Liver (tissue), 9 donors: Measurements from ENCODE around the gene IRGC. TPM values are rescaled to one million over a fixed set of nuclear protein-coding genes. Genes with fewer than 3 reads are reported as not detected.

Experiments used
- DNase-seq: peaks from one replicate; pipeline ENCODE4 v3.0.0-alpha.2; 2017; ENCODE audit warnings: low spot score
- H3K27ac ChIP-seq, 2 donors: one replicate each; pipeline ENCODE4 v1.7.0; 2013; ENCODE audit warnings: inconsistent platforms in 2 of 2, low read length in 2 of 2, control low read depth in 1 of 2, low read depth in 1 of 2, mild to moderate bottlenecking in 1 of 2
- H3K27me3 ChIP-seq, 4 donors: one replicate each; pipeline versions ENCODE4 v1.6.1 to v1.7.0; 2013; ENCODE audit warnings: low read length in 3 of 4, inconsistent platforms in 1 of 4, mild to moderate bottlenecking in 1 of 4, moderate library complexity in 1 of 4; ENCODE audit not compliant: control insufficient read depth in 4 of 4, insufficient read depth in 4 of 4
- H3K36me3 ChIP-seq, 4 donors: one replicate each; pipeline versions ENCODE4 v1.6.1 to v1.7.0; 2013; ENCODE audit warnings: low read length in 3 of 4, mild to moderate bottlenecking in 3 of 4, low read depth in 1 of 4, moderate library complexity in 1 of 4; ENCODE audit not compliant: control insufficient read depth in 4 of 4, insufficient read depth in 3 of 4
- H3K4me1 ChIP-seq, 4 donors: one replicate each; pipeline versions ENCODE4 v1.6.1 to v1.7.0; 2013; ENCODE audit warnings: low read length in 3 of 4, mild to moderate bottlenecking in 3 of 4, moderate library complexity in 1 of 4; ENCODE audit not compliant: control insufficient read depth in 4 of 4, insufficient read depth in 4 of 4
- H3K4me3 ChIP-seq, 3 donors: one replicate each; pipeline versions ENCODE4 v1.6.1 to v1.7.0; 2013; ENCODE audit warnings: low read length in 3 of 3, control low read depth in 1 of 3, low read depth in 1 of 3, mild to moderate bottlenecking in 1 of 3
- H3K9ac ChIP-seq, 2 donors: one replicate each; pipeline ENCODE4 v1.7.0; 2013; ENCODE audit warnings: low read length in 2 of 2, mild to moderate bottlenecking in 2 of 2, moderate library complexity in 2 of 2, control low read depth in 1 of 2, low read depth in 1 of 2
- H3K9me3 ChIP-seq, 4 donors: one replicate each; pipeline versions ENCODE4 v1.6.1 to v1.7.0; 2013; ENCODE audit warnings: low read length in 3 of 4; ENCODE audit not compliant: control insufficient read depth in 4 of 4
- ATF3 ChIP-seq: IDR thresholded peaks from 2 replicates; pipeline ENCODE4 v1.6.1; 2016; ENCODE audit warnings: antibody characterized with exemption
- CTCF ChIP-seq: fragments of 150-350 bp; IDR thresholded peaks from 2 replicates; pipeline ENCODE4 v1.5.1; 2017; ENCODE audit warnings: improper control_type of control experiment, low read depth, low read length; ENCODE audit not compliant: missing input control
- EGR1 ChIP-seq, 2 donors: IDR thresholded peaks; 2 replicates each; pipeline ENCODE4 v1.6.1; 2016 to 2018; ENCODE audit warnings: antibody characterized with exemption in 2 of 2, low read depth in 2 of 2
- FOXA2 ChIP-seq: IDR thresholded peaks from 2 replicates; pipeline ENCODE4 v1.6.1; 2016; ENCODE audit warnings: antibody characterized with exemption
- GABPA ChIP-seq, 2 donors: IDR thresholded peaks in 1 of 2; conservative IDR thresholded peaks in 1 of 2; 2 replicates each; pipeline ENCODE4 v1.6.1; 2016; ENCODE audit warnings: antibody characterized with exemption in 2 of 2, mild to moderate bottlenecking in 1 of 2, moderate library complexity in 1 of 2
- HNF4A ChIP-seq, 2 donors: conservative IDR thresholded peaks; 2 replicates each; pipeline ENCODE4 v1.6.1; 2016; ENCODE audit warnings: antibody characterized with exemption in 2 of 2, mild to moderate bottlenecking in 2 of 2
- HNF4G ChIP-seq: IDR thresholded peaks from 2 replicates; pipeline ENCODE4 v1.6.1; 2016; ENCODE audit warnings: antibody characterized with exemption
- JUND ChIP-seq, 2 donors: IDR thresholded peaks; 2 replicates each; pipeline ENCODE4 v1.6.1; 2016; ENCODE audit warnings: antibody characterized with exemption in 2 of 2
- MAX ChIP-seq: IDR thresholded peaks from 2 replicates; pipeline ENCODE4 v1.6.1; 2016; ENCODE audit warnings: antibody characterized with exemption
- RAD21 ChIP-seq, 2 donors: IDR thresholded peaks; 2 replicates each; pipeline ENCODE4 v1.6.1; 2016; ENCODE audit warnings: antibody characterized with exemption in 2 of 2, mild to moderate bottlenecking in 2 of 2
- REST ChIP-seq: IDR thresholded peaks from 2 replicates; pipeline ENCODE4 v1.6.1; 2016; ENCODE audit warnings: antibody characterized with exemption, mild to moderate bottlenecking
- RXRA ChIP-seq, 2 donors: IDR thresholded peaks; 2 replicates each; pipeline ENCODE4 v1.6.1; 2017 to 2018; ENCODE audit warnings: antibody characterized with exemption in 2 of 2, mild to moderate bottlenecking in 1 of 2
- SP1 ChIP-seq: IDR thresholded peaks from 2 replicates; pipeline ENCODE4 v1.6.1; 2018; ENCODE audit warnings: antibody characterized with exemption, mild to moderate bottlenecking
- TAF1 ChIP-seq: conservative IDR thresholded peaks from 2 replicates; pipeline ENCODE4 v1.6.1; 2016; ENCODE audit warnings: antibody characterized with exemption, mild to moderate bottlenecking
- YY1 ChIP-seq: IDR thresholded peaks from 2 replicates; pipeline ENCODE4 v1.6.1; 2016; ENCODE audit warnings: antibody characterized with exemption, mild to moderate bottlenecking
- ZBTB33 ChIP-seq: IDR thresholded peaks from 2 replicates; pipeline ENCODE4 v1.6.1; 2016; ENCODE audit warnings: antibody characterized with exemption
- WGBS: extraction: QIAGEN DNeasy Blood & Tissue Kit; methylation state at CpG from one replicate; pipeline ENCODE4 v1.1.7; 2013; 5-methylcytosine and 5-hydroxymethylcytosine counted together
- polyA plus RNA-seq, 2 donors: library from polyadenylated mRNA; stranded (reverse) in 1 of 2; unstranded in 1 of 2; fragments of 200-250 nt in 1 of 2; fragments of >200 nt in 1 of 2; fragmentation: Nextera tagmentation in 1 of 2; extraction: Ambion mirVana in 1 of 2; gene quantifications; one replicate each; pipeline versions ENCODE4 v1.2.1 to v1.2.3, GENCODE V29; 2013 to 2015
- total RNA-seq, 2 donors: library from RNA; depleted of rRNA; stranded (reverse); fragments of >200 nt; gene quantifications; one replicate each; pipeline ENCODE4 v1.2.3, GENCODE V29; 2014
- donor health status: healthy.
- donor health status: healthy.
- donor health status: healthy.
- donor health status: healthy.
- donor health status: healthy.

Gene IRGC
- total and polyA plus RNA-seq, 4 donors: not detected

GRCh38 chr19:43711751-43712355 is 4.0 kb upstream of the IRGC start:
- 75% methylated on average over 12 of the region's 12 CpGs for WGBS
- Histone ChIP-seq H3K9ac (no peak overlapping the region), H3K4me3 (no peak overlapping the region), H3K27ac (no peak overlapping the region), H3K36me3 (no peaks in the 10 kb centered on the region), H3K27me3 (no peaks in the 10 kb centered on the region), H3K9me3 (peaks cover 0 to 6% (median 1%) of the 10 kb centered on the region in 4 donors), H3K4me1 (no peaks in the 10 kb centered on the region)
- DNase-seq: no peak
- TF ChIP-seq HNF4A (conservative IDR thresholded peaks at IDR 0.05) (no peak), CTCF (no peak), ZBTB33 (no peak), YY1 (no peak), SP1 (no peak), MAX (no peak), REST (no peak)

GRCh38 chr19:43713208-43713607 is 2.7 kb upstream of the IRGC start:
- peaks cover 0 to 6% (median under 1%) of the 10 kb centered on the region in 4 donors for H3K9me3 ChIP-seq
- TF ChIP-seq MAX (no peak), RAD21 (IDR thresholded peaks at IDR 0.05) (no peak), YY1 (no peak), RXRA (IDR thresholded peaks at IDR 0.05) (no peak), EGR1 (IDR thresholded peaks at IDR 0.05; ENCODE audit: low read depth in 2 of 2) (no peak), HNF4G (no peak), JUND (IDR thresholded peaks at IDR 0.05) (no peak), ATF3 (no peak), TAF1 (no peak), HNF4A (conservative IDR thresholded peaks at IDR 0.05) (no peak), GABPA (IDR thresholded peaks at IDR 0.05 in 1 of 2, conservative IDR thresholded peaks at IDR 0.05 in 1 of 2) (no peak), FOXA2 (no peak), SP1 (no peak)
- no peak overlapping the region for H3K27ac ChIP-seq
- WGBS: 69% methylated on average over 3 of the region's 3 CpGs
- no peak overlapping the region for H3K4me3 ChIP-seq
- H3K27me3 ChIP-seq: no peaks in the 10 kb centered on the region
- H3K36me3 ChIP-seq: no peaks in the 10 kb centered on the region
- H3K4me1 ChIP-seq: no peaks in the 10 kb centered on the region
- DNase-seq: no peak
- H3K9ac ChIP-seq: no peak overlapping the region
